Esophagus muscularis mucosa (tissue), 3 donors: ENCODE measurements around the gene OTULIN.

Source experiments
- POLR2AphosphoS5 ChIP-seq, 2 donors: sonication (generic); formaldehyde crosslinking; IDR thresholded peaks; one replicate each; pipeline ENCODE4 v1.6.1; 2017; ENCODE audit warnings: antibody characterized with exemption in 2 of 2
- TF ChIP-seq, protein P1 (sequence below), 3 experiments: fragments of 200-600 bp in 2 of 3; fragments of 450-650 bp in 1 of 3; sonication (generic) in 2 of 3; IDR thresholded peaks; one replicate each; pipeline ENCODE4 v1.5.1; 2017 to 2019; ENCODE audit warnings: antibody characterized with exemption in 3 of 3, mild to moderate bottlenecking in 2 of 3, moderate library complexity in 1 of 3

DNA sequence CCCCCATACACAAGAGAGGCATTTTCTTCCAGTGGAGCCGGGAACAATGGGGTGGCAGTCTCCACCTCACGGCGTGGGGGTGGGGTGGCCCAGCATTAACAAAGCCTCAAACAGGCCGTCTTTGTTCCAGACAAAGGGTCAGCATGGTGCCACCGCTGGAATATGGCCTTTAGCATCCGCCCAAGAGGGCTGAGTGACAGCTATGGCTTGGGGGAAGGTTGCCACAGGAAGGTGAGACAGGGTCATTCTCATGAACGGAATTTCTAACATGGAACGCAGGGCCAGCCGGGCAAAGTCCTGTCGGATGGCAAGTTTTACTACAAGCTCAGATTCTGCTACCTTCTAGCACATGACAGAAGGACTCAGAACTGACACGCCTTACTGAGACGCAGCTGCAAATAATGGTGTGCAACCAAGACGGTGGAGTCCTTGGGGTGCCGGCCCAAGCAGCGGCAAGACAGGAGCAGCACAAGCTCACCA lies 64.0 kb downstream of the OTULIN start:
- TF ChIP-seq, protein P1, sequence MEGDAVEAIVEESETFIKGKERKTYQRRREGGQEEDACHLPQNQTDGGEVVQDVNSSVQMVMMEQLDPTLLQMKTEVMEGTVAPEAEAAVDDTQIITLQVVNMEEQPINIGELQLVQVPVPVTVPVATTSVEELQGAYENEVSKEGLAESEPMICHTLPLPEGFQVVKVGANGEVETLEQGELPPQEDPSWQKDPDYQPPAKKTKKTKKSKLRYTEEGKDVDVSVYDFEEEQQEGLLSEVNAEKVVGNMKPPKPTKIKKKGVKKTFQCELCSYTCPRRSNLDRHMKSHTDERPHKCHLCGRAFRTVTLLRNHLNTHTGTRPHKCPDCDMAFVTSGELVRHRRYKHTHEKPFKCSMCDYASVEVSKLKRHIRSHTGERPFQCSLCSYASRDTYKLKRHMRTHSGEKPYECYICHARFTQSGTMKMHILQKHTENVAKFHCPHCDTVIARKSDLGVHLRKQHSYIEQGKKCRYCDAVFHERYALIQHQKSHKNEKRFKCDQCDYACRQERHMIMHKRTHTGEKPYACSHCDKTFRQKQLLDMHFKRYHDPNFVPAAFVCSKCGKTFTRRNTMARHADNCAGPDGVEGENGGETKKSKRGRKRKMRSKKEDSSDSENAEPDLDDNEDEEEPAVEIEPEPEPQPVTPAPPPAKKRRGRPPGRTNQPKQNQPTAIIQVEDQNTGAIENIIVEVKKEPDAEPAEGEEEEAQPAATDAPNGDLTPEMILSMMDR (IDR thresholded peaks at IDR 0.05): no peak
- no peak for TF ChIP-seq POLR2AphosphoS5 (IDR thresholded peaks at IDR 0.05)
